ENCODE measurements around the gene ESF1.
"Not testable (repeated sequence)": the region's sequence is repeated elsewhere in the genome, so short reads cannot be mapped to it uniquely, and the experiment has no call there.

Gene ESF1

DNA sequence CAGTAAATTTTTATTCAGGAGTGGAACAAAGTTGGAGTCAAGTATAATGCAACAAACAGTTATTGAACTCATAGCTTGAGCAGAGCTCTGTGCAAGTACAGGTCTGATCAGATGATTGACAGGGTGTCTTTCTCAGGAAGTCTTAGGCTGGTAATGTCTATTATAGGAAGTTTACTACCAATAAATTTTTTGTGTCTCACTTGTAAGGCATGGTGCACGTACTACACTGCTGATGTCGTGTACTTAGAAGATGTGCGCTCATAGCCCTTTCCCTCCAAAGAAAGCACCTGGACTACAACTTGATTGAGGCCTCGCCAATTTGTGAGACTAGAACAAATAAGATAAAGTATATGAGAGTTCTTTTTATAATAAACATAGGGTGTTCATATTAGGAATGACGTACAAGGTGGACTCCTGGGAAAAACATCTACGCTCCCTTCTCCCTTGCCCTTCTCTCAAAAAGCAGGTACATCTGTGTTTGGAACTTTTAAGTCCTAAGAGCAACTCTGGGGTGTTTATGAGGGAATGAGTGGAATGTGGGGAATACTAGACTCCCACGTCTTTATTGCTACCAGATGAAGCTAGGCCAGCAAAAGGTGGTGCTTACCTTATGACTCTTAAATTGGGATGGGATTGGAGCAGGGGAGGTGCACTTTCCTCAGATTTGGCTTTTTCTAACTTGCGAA lies 1.6 kb upstream of the ESF1 start:
- DNase-seq, result no peak

DNA sequence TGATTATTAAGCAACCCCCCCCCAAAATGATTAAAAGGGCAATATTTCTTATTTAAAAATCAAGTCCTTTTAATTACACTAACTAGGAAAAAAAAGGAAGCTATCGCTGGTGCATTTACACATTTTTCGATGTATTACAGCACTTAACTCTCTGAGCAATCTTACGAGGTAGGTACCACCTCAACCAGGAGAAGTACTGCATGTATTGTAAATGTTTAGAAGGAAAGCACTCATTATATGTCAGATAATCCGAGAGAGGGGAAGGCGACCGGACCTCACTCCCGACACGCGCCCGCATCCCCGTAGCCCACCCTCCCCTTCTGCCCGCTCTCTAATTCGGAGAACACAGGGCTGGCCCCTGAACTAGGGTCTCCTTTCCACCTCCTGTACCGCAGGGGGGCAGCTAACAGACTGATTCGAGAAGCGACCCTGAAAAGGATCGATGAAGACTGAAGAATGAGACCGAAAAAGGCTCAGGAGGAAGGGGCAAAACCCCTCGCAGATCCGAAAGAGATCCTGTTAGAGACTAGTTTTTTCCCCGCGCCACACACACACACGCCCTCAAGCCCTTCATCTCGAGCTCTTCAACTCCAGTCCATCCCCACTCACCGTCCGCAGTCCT lies 337 bp downstream of the ESF1 start:
- DNase-seq, result no peak

DNA sequence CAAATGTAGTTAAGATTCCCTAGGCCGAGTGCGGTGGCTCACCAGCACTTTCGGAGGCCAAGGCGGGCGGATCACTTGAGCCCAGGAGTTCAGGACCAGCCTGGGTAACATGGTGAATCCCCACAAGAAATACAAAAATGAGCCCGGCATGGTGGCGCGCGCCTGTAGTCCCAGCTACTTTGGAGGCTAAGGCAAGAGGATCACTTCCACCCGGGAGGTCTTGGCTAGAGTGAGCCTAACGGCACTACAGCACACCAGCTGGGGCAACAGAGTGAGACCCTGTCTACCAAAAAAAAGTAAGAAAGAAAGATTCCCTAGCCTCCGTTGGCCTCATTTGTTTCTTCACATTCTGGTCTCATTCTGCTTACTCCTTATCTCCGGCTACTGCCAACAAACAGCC lies 1.2 kb downstream of the ESF1 start:
- no peak for DNase-seq

DNA sequence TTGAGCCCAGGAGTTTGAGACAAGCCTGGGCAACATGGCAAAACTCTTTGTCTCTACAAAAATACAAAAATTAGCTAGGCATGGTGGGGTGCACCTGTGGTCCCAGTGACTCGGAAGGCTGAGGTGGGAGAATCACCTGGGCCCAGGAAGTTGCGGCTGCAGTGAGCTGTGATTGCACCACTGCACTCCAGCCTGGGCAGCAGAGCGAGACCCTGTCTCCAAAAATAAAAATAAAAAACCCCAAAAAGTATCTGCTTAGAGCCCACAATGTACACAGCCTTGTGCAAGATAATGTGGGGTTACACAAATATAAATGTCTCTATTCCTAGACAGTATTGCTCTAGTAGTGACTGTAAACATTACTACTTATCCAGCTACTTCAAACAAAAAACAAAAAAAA lies 5.9 kb downstream of the ESF1 start:
- no peak for DNase-seq

DNA sequence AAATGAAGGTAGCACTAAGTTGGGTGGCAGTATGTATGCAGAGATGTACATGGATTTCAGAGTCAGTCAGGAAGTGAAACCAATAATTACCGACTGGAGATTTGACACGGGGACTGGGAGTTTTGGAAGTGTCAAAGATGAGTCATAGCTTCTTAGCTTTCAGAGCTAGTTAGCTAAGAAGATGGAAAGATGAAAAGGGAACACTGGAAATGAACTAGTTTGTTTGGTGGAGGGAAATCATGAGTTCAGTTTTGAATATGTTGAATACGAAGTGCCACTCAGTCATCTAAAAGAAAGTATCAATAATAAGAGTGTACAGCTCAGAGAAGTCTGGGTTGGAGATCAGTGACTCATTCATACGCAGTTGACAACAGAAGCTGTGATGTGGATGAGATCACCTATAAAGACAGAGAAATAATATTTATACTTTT lies 7.5 kb downstream of the ESF1 start:
- DNase-seq, result no peak

DNA sequence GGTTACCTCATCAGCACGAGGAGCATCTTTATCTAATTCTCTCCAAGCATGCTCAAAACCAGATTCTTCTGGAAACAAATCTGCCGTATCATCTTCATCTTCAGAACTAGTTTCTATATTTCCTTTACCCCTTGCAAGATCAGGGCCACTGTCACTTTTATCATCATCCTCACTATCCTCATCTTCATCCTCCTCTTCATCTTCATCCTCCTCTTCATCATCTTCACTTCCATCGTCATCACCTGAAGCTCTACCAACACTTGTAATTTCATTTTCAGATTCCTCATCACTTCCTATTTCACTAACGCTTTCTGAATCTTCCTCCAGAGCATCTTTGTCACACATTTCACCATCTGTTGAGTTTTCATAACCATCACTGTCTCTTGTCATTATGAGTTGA lies 8.9 kb downstream of the ESF1 start:
- DNase-seq, result no peak

DNA sequence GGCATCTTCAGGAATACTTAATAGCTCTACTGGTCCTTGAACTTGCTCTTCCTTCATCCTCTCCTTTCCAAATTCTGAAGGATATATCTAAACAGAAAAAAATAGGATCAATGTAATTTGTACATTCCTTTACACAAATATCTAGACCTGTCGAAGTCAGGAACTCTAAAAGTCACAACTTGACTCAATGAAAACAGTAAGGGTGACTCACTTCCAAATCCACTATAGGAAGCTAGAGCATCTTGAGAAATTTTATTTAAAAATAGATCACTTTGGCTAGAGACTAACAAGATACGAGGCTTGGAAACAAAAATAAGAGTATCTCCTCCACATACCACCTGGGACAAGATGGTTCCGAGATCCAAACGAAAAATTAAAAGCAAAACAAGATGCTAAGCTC lies 12.2 kb downstream of the ESF1 start:
- no peak for DNase-seq

DNA sequence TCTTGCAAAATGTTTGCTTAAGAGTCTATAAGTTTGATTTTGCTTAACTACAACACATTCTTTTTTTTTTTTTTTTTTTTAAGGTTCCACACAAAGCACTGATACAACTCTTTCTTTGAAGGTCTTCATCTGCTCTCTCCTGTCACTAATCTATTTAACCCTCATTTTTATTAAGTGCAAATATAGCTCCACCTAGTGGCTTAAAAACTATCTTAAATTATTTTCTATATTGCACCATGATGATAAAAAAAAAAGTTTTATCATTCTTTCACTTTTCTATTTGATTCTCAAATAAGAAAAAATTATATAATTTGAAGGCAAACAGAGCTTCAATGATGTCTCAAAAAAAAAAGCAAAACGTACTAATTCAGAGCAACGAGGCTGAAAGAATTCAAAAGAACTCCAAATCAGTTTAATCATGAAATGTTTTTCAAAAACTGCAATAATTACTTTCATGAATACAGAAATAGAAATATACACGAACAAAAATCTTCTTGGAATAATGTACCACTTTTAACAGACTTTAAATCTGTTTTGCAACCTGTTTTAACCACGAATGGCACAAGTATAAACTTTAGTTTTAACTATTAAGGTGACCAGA lies 12.8 kb downstream of the ESF1 start:
- DNase-seq, result no peak

DNA sequence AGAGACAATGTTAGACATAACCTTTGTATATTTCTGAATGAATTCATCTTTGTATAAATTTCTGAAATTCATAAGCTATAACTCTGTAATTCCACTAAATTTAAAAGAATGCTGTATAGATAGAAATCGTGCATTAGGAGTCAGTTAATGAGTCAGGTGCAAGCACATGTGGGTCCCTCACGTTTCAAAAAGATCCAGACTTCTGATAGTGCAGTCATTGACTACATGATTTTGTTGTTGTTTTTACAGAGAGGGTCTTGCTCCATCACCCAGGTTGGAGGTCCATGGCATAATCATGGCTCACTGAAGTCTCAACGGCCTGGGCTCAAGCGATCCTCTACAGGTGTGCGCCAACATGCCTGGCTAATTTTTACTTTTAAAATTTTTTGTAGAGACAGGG lies 14.6 kb downstream of the ESF1 start:
- DNase-seq, result no peak

DNA sequence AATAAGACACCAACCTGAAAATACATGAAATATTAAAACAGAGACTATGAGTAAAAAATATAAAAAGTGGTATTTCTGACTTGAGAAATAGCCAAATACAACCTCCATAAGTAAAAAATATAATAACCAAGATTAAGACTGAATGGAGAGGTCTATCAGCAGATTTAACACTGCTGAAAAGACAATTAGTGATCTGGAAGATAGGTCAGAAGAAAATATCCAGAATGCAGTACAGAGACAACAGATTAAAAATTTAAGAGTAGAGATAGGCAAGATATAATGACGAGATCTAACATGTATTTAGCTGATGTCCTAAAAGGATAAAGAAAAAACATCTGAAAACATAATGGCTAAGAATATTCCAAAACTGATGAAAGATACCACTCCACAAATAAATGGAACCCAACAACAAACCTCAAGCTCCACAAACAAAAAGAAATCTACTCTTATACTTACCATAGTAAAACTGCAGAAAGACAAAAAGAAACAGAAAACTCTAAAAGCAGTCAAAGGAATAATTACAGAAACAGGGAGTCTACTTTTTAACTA lies 18.8 kb downstream of the ESF1 start:
- no peak for DNase-seq

DNA sequence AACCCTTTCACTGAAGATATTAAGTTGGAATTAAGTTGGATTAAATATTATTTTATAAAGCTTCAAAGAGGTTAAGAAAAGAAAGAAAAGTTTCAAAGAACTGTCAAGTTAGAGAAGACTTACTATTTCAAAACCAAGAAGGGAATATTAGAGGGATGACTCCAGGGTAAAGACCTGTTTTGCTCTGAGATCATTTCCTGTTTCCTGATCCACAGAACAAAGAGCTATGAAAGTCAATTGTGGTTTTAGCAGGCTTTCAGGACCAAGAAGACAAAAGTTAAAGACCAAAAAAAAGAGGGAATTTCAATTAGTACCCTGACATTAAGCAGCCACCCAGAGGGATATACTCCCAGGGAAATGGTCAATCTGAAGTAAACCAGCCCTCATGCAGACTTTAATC lies 19.4 kb downstream of the ESF1 start:
- no peak for DNase-seq

DNA sequence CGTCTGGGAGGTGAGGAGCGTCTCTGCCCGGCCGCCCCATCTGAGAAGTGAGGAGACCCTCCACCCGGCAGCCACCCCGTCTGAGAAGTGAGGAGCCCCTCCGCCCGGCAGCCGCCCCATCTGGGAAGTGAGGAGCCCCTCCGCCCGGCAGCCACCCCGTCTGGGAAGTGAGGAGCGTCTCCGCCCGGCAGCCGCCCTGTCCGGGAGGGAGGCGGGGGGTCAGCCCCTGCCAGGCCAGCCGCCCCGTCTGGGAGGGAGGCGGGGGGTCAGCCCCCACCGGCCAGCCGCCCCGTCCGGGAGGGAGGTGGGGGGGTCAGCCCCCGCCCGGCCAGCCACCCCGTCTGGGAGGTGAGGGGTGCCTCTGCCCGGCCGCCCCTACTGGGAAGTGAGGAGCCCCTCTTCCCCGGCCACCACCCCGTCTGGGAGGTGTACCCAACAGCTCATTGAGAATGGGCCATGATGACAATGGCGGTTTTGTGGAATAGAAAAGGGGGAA lies 24.2 kb downstream of the ESF1 start:
- not testable (repeated sequence) for DNase-seq

DNA sequence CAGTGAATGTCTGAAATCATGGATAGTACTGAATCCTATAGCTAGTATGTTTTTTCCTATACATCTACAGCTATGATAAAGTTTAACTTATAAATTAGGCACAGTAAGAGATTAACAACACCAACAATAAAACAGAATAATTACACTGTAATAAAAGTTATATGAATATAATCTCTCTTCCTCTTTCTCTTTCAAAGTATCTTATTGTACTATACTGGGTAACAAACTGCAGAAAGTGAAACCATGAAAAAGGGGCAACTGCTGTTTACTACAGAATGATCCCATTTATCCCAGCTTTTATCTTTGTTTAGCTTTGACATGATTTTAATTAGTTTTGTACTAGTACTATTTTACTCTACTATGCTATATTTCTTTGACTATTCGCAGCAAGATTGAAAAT lies 25.8 kb downstream of the ESF1 start:
- no peak for DNase-seq

DNA sequence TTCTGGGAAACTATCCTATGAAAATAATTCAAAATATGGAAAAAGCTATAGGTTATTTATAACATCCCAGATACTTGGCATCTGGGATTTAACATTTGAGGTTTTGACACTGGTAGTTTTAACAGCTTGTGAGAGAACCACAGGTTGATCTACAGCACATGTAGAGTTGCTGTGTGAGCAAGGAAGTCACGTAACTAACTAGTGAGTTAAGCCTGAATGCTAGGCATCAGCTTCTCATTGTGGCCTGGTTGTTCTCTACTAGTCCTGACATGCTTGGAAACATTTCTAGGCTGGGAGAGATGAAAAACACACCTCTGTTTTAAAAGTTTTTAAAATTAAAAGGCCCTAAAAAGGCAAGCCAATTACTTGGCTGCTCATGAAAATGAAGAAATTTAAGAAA lies 28.2 kb downstream of the ESF1 start:
- no peak for DNase-seq

DNA sequence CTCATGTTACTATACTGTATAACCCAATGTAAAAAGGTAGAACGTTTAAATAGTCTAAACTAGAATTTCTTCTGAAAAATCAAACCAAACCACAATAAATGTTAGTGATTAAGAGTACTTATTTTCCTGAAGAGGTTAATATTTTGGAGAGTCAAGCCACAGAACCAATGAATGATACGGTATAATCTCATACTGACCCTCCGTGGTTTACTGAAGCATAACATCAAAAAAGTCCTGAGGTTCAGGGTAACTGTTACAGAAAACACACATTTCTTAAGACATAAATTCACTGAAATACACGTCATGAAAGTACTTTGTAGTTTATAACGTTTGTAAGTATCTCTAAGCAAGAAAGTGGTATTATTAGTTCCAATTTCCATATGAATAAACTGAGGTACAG lies 28.9 kb downstream of the ESF1 start:
- no peak for DNase-seq

DNA sequence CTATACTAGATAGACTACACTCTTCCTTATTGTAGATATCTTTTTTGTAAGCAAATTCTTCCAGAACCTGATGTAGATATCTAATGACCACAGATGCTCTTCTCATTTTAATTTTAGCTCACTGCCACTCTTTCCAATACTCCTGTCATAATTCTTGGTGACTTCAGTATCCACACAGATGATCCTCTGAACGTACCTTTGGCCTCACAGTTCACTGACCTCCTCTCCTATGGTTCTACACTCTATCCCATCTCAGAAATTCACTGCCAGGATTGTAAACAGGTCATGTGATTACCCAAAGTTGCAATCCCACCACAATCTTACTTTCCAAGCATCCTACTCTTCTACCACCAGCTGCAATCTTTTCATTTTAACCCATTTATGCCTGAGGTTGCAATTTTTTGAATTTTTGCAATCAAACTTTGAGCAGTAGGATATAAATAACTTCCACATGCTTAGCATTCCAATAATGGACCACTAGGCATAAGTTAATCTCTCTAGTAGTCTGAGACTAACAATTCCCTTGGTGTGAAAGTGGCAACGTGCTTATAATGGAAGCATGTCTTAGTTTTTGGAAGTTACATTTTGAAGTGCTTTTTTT lies 31.2 kb downstream of the ESF1 start:
- no peak for DNase-seq

DNA sequence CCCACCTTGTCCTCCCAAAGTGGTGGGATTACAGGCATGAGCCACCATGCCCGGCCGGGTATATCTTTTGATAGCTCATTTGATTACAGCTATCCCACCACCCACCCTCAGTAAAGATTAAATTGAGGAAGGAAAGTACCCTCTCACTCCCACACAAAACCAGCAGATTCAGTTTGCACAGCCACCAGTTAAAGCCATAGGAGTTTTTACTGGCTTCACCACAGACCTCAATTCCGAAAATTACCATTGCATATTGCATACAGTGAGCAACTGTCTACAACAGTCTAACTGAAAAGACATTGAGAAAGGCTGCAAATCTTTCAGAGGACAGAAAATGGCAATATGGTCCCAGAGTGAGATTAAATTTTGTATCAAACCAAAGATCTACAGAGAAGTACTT lies 34.9 kb downstream of the ESF1 start:
- DNase-seq, result no peak

DNA sequence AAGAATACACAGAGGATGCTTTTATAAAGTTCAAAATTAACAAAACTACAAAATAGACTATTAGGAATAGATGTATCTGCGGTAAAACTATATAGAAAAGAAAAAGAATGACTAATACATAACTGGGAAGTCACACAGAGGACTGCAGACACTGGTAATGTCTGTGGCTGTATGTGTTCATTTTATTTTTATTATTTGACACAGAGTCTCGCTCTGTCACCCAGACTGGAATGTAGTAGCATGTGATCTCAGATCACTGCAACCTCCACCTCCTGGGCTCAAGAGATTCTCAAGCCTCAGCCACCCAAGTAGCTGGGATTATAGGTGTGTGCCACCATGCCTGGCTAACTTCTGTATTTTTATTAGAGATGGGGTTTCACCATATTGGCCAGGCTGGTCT lies 38.9 kb downstream of the ESF1 start:
- no peak for DNase-seq

DNA sequence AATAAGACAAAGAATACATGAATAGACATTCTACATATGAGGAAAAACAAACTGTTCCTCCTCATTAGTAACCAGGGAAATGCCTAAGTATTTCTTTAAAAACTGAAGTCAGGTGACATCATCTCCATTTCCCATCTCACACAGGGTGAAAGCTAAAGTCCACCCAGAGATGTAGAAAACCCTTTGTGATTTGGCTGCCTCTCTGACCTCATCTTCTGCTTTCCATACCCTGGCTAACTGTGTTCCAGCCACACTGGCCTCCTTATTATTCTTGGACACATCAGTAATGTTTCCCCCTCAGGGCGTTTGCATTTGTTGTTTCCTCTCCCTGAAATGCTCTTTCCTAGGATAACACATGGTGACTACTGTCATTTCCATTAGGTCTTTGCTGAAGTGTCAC lies 40.4 kb downstream of the ESF1 start:
- no peak for DNase-seq

DNA sequence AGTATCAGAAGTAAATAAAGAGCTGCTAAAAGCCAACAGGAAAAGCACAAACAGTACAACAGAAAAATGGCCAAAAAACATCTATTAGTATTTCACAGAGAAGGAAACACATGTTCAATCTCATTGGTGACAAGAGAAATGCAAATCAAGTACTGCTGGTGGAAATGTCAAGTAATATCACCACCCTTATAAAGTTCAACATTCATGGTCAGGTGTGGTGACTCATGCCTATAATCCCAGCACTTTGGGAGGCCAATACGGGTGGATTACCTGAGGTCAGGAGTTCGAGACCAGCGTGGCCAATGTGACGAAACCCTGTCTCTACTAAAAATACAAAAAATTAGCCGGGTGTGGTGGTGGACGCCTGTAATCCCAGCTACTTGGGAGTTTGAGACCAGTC lies 42.8 kb downstream of the ESF1 start:
- DNase-seq, result no peak

DNA sequence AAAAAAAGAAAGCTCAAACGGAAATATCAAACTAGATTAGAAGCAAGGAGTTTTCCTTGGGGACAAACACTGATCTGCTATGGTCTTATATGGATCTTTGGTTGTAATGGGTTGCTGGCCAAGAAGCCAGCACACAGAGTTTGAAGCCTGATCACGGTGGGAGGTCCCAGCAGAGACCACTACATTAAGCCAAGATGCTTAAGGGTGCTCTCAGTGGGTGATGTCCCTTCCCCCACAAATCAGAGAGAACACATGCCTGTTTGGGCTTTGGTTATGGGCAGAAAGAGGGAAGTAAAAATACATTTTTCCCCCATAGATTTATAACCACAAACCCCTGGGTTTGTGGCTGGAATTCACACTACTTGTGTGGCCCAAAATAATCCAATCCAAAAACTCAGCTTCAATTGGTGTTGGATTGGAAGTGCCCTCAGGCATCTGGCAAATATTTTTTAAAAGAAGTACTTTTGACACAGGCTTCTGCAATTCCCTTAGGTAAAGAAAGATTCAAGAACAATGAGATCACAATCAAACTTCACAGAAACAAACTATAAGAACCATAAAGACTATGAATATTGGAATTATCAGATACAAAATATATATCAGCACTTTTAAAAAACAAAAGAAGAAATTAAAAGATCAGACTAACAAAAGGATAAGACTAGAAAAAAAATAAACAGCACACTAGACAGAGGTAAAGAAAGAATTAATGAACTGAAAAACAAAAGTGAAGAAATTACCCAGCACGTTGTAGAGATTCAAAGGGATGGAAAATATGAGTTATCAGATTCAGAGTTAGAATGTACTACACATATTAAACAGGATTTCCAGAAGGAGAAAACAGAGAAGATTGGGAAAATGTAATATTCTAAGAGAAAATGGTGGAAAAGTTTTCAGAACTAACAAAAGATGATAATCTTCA lies 44.7 kb downstream of the ESF1 start:
- no peak for DNase-seq

DNA sequence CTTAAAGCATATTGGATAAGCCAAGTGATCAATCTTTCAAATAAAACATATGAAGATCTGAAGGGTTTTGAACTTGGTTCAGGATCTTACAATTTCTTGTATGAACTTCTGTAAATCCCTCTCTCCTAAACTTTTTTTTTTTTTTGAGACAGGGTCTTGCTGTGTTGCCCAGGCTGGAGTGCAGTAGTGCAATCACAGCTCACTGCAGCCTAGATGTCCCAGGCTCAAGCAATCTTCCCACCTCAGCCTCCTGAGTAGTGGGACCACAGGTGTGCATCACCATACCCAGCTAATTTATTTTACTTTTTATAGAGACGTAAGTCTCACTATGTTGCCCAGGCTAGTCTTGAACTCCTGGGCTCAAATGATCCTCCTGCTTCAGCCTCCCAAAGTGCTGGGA lies 46.5 kb downstream of the ESF1 start:
- DNase-seq, result not testable (repeated sequence)
